ENCODE measurements around the gene CXXC5.
"Not testable (repeated sequence)": the region's sequence is repeated elsewhere in the genome, so short reads cannot be mapped to it uniquely, and the experiment has no call there.

CXXC5 gene

DNA sequence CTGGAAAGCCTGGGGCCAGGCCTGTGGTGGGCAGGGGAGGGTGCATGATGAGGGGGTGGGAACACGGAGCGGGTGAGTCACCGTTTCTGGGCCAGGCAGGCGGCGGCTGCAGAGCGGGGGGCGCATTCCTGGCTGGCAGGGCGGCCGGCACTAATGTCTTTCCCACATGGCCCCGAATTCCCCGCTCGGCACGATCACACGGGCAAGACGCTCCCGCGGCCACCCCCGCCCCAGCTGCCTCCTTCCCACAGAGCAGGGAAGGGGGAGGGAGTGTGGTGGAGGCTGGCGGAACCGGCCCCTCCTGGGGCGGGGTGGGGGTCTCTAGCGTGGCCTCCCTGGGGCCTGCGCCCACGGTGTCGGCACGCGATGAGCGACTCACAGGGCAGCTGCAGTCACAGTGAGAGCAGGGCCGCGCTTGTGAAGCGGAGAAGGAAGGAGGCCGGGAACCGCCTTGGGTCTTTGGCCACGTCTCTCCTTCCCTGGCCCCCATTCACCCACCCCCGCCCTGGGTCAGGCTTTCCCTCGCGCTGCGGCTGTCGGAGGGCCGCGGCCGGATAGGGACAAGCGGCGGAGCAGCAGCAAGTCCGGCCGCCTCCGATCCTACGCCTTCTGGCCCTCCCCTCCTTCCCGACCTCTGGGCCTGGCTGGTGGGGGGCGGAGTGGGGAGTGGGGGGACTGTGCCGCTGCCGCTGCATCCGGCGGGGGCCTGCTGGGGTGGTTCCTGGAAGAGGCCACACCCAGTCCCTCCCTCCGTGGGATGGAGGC lies 48.9 kb downstream of the CXXC5 start:
- peak; percentile 66 for DNase-seq

DNA sequence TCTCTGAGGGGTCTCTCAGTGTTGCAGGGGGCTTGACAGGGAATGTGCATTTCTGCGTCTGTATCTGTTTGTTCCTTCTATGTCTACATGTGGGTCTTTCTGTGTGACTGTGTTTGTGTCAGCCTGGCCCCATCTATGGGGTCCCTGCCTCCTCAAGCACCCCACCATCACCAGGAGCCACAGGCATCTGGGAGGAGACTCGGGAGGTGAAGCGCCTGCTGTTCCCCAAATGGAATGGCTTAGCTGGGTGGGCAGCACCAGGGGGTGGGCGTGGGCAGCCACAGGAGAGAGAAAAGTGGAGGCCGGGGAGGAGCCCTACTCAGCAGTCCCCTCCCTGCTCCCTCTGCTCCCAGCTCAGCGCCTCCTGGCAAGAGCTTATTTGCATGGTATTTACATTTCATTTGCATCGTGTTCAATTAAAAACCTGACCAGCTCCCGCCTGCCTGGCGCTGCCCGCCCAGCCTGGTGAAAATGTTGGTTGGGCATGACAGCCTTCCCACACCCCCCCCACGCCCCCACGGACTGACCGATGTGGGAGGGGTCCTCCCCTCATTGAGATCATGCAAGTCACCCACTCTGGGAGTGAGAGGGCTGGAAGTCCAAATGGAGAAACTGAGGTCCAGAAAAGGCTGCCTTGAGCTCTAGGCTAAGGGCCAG lies 50.5 kb downstream of the CXXC5 start:
- DNase-seq, result no peak

DNA sequence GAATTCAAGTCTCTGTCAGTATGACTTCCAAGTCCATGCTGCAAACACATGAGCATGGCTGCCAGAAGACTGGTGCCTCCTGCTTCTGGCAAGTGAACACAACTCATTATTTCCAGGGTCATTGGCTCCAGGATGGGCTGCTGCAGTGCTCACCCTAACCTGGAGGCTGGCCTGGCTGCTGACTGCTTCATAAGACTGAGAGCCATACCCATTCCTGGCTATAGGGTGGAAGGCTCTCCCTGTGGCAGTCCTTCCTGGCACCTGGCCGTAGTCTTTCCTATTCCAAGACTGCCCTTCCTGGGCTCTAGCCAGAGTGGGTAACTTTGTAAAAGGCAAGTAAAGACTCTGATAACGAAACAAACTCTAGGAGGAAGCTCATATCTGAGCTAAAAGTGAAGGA lies 51.2 kb downstream of the CXXC5 start:
- DNase-seq, result no peak

DNA sequence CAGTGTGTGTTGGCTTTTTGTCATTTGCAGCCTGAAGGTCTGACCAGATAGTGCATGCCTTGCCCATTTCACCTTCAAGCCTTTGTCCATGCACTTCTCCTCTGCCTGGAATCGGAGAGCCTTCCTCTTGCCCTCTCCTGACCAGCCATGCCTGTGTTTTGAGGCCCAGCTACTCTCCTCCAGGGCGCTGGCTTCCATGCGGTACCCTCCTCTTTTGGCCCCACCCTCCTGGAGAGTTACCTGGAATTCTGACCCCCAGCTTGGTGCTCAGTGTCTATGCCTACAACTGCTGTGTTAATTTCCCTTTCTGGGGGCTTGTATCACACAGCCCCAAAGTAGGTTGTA lies 52.5 kb downstream of the CXXC5 start:
- DNase-seq, result no peak

GRCh38 chr5:139701056-139701741 lies 53.0 kb downstream of the CXXC5 start:
- no peak for DNase-seq

GRCh38 chr5:139702548-139702947 lies 54.4 kb downstream of the CXXC5 start:
- DNase-seq, result no peak

DNA sequence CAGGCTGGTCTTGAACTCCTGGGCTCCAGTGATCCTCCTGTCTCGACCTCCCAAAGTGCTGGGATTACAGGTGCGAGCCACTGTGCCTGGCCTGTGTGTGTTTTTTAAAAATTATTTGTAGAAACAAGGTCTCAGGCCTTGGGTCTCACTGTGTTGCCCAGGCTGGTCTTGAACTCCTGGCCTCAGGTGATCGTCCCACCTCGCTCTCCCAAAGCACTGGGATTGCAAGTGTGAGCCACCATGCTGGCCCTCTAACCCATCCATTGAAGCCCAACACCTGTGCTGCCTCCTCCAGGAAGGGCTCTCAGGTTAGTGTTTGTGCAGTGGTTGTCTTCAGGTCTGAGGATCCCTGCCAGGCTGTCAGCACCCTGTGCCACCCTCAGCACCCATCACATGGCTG lies 56.6 kb downstream of the CXXC5 start:
- DNase-seq, result no peak

DNA sequence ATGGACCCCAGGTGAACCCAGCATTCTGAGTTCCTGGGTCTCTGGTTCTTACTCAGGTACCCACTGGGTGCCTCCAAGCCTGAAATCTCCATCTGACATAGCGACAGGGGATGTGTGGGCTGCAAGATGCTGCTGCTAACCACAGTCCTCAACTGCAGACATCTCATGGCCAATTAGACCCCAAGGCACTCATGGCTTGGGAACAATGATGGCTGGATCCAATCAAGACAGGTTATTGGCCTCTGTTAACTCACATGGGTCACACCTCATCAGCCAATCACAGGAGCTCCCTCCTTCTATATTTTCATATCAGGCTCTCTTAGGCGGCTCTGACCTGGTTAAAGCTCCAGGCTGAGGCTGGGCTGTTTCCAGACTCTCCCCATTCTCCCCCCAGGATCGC lies 57.0 kb downstream of the CXXC5 start:
- DNase-seq, result no peak

DNA sequence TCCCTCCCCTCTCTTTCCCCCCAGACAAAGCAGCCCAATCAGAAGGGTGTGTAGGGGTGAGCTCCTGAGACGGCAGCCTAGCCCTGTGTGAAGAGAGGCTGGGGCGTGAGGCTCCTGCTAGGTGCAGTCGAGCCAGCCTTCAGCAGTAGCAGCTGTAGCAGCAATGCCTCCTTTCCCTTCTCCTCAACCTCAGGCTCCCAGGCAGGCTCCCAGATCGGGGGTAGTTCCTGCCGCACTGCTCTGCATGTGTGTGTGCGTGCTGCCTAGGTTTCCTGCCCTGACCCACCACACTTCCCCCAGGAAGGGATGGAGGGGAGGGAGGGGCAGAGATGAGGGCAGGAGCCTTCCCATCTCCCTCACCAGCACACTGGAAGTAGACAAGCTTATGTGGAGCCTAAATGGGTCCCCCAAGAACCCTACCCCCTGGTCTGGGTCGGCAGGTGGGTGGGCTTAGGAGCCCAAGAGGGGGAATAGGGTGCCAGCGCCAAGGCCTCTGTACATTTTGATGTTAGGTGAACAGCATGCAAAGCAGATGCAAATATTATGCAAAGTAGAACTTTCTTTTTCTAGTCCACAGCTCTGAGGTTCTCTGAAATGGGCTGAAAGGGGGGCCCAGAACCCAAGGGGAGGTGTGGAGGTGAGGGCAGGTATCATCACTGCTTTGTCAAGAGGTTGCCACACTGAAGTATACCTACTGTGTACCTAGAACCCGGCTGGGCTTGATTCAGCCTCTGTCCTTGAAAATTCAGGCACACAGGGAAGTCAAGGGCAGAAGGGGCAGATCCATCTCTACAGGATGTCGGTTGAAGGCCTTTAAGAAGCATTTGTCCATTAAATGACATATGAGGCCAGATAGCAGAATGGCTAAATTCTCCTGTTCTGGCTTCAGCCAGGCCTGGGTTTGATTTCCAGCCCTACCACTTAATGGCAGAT lies 57.8 kb downstream of the CXXC5 start:
- no peak for DNase-seq

DNA sequence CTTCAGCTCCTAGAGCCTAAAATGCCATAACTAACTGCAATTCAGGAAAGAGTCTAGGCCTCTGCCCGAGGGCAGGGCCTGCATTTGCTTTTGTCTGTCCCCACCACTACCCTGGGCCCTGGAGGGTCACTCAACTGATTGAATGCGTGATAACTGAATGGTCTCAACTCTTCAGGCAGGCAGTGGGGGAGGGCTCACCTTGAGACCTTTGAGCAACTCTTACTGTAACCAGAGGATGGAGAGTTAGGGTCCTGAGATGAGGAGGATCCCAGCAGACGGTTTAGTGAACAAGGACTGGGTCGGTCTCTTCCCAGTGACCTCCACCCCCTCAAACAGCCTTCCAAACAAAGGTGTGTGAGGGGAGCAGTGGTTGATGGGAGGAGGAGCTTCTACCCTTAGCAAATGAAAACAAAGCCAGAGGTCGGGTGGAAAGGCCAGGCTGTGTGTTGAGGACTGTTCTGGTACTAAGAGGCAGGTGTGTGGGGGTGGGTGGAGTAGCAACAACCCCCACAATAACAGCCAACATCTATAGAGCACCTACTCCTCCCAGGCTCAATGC lies 59.4 kb downstream of the CXXC5 start:
- DNase-seq, result no peak

DNA sequence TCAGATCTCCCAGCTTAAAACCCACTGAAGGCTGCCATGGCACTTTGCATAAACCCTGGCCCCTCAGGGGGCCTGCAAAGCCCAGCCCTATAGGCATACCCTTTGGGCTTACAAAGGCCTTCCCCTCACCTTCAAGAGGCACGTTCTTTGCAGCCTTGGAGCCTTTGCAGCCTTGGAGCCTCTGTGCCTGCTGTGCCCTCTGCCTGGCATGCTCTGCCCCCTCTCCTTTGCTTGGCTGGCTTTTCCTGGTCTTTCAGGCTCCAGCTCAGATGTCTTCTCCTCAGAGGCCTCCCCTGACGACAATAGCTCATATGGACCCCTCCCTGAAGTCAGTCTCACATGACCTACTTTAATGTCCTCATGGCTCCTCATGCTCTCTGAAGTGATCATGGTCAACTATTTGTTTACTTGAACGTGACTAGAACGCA lies 60.3 kb downstream of the CXXC5 start:
- DNase-seq, result no peak

DNA sequence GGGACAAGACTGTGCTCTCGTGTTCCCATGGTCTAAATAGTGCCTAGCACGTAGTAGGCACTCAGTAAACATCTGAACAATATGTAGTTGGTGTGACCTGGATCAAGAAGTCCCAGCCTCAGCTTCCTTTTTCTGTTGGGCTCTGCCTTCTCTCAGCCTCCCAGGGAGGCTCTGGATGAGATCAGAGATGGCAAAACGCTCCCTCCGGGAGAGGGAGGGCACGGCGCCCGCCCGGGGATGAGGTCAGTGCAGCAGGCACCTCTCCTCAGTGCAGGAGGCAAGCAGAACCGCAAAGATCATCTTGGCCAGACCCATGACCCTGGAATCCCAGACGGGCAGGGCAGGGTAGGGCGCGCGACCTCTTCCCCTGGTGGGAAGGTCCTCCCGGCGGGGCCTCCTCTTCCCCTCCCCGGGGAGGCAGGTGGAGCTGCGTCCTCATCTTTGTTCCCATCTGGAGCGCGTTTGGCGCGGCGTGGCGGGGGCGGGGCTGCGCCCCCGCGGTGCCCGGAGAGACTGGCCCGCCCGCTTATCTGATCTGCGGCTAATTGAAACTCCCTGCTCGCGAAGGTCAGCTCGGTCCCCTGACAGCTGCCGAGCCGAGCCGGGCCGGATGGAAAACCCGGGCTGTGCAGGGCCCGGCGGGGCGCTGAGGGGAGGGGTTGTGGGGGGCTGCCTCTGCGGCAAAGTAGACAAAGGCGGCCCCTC lies 60.9 kb downstream of the CXXC5 start:
- DNase-seq, result no peak

- DNase-seq, result peak; percentile 60
Measured at GRCh38 chr5:139709582-139710318, 61.6 kb downstream of the CXXC5 start.

GRCh38 chr5:139710319-139711066 lies 62.3 kb downstream of the CXXC5 start:
- DNase-seq, result peak; percentile 71

DNA sequence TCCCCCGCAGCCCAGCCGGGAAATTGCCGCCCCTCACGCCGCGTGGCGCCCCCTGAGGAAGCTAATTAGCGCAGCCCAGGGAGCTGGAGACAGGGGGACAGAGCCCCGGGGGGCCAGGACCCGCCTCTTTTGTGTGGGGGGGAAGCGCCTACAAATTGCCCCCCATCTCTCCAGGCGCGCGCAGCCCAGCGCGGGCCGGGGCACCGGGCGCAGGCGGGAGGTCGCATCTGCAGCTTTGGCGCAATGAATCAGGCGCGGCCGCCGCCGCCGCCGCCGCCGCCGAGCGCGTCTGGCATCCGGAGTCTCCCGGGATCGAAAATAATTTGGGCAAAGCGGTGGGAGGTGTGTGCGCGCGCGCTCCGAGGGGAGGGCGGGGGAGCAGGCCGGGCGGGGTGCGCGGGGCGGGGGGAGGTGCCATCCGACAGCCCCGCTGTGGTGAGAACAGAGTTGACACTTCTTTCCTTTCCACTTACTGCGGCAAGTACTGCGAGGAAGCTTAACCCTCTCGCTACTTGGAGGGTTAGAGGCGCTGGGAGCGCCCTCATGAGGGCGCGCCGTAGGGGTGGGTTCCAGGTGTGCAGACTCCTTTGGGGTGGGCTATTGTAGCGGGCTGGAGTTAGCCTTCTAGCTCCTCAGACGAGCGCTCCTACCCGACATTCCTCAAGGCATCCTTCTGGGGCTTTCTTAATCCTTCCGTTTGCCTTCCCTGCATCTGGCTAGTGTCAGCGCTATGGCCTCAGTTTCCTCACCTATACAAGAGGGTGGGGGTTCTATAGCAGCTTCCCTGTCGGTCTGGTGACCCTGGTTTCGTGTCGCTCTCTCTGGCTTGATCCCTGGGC lies 63.1 kb downstream of the CXXC5 start:
- DNase-seq, result peak; percentile 76

DNA sequence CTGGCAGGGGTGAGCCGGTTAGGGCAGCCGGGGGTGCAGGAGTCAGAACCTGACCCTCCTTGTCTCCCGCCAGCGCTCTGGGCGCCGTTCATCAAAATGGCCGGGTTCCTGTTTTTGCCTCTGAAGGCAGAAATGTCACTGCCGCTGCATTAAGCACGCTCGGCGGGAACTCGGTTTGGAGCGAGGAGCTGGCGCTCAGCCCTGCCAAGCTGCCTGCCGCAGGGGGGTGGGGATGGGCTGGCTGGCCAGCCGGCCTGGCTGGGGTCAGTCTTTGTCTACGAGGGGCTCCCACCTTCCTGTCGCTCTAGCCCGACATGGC lies 63.7 kb downstream of the CXXC5 start:
- peak; percentile 59 for DNase-seq

DNA sequence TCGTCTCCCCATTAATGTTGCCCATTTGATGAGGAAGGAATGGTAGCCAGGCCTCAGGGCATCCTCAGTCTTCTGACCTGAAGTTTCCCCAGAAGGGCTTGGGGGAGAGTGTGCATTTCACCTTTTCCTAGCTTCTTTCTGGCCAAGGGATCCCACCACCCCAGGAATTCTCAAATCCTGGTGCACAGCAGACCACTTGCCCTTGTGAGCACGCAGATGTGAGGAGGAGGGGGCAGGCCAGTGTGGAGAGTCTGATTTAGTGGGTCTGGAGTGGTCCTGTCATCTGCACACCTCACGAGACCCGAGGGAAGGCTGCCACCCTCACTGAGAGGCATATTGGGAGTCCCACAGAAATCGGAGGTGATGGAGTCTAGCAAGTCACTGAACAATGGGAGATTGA lies 64.3 kb downstream of the CXXC5 start:
- DNase-seq, result no peak

GRCh38 chr5:139713898-139714297 lies 65.7 kb downstream of the CXXC5 start:
- DNase-seq, result not testable (repeated sequence)

GRCh38 chr5:139717221-139717620 lies 69.1 kb downstream of the CXXC5 start:
- no peak for DNase-seq

DNA sequence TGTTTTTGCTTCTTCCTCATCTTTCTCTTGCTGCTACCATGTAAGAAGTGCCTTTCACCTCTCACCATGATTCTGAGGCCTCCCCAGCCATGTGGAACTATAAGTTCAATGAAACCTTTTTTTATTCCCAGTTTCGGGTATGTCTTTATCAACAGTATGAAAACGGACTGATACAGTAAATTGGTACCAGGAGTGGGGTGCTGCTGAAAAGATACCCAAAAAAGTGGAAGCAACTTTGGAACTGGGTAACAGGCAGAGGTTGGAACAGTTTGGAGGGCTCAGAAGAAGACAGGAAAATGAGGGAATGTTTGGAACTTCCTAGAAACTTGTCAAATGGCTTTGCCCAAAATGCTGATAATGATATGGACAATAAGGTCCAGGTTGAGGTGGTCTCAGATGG lies 70.3 kb downstream of the CXXC5 start:
- not testable (repeated sequence) for DNase-seq

Measured in activated CD8-positive, alpha-beta memory T cell treated with anti-CD3 and anti-CD28 coated beads, Interleukin-2, amount 50 U/mL, for 48 hours (primary cell).